Gastrocnemius medialis (tissue), 4 donors: ENCODE results near the gene COL4A1. TPM values are rescaled to one million over a fixed set of nuclear protein-coding genes. Genes with fewer than 3 reads are reported as not detected.
"Not testable (repeated sequence)": the region's sequence is repeated elsewhere in the genome, so short reads cannot be mapped to it uniquely, and the experiment has no call there.

Source experiments
- ATAC-seq, 2 donors: fragments of 150-250 bp; one replicate each; pipeline ENCODE4 v1.9.1; 2016
- DNase-seq, 2 donors: peaks; one replicate each; pipeline ENCODE4 v3.0.0-alpha.2; 2019
- H3K27ac ChIP-seq, 4 donors: fragments of 200-600 bp; sonication (generic); 1 replicate in 1 of 4; 2 replicates in 3 of 4; pipeline ENCODE4 v1.5.1; 2016 to 2018; ENCODE audit warnings: mild to moderate bottlenecking in 2 of 4, moderate library complexity in 1 of 4
- H3K27me3 ChIP-seq, 3 donors: fragments of 200-600 bp; sonication (generic) in 2 of 3; 1 replicate in 1 of 3; 2 replicates in 2 of 3; pipeline versions ENCODE4 v1.5.1 to v1.6.0; 2016 to 2019; ENCODE audit warnings: mild to moderate bottlenecking in 1 of 3, moderate library complexity in 1 of 3
- H3K36me3 ChIP-seq, 2 donors: fragments of 200-600 bp; sonication (generic) in 1 of 2; one replicate each; pipeline ENCODE4 v1.5.1; 2017 to 2018
- H3K4me1 ChIP-seq, 2 donors: fragments of 200-600 bp; sonication (generic) in 1 of 2; one replicate each; pipeline ENCODE4 v1.5.1; 2016 to 2017; ENCODE audit warnings: mild to moderate bottlenecking in 2 of 2
- H3K4me3 ChIP-seq, 4 donors: fragments of 200-600 bp; sonication (generic) in 3 of 4; 1 replicate in 1 of 4; 2 replicates in 3 of 4; pipeline ENCODE4 v1.5.1; 2016 to 2019; ENCODE audit warnings: mild to moderate bottlenecking in 2 of 4
- H3K9me3 ChIP-seq, 3 donors: fragments of 200-600 bp; sonication (generic) in 2 of 3; 1 replicate in 1 of 3; 2 replicates in 2 of 3; pipeline ENCODE4 v1.5.1; 2016 to 2019
- POLR2A ChIP-seq, 2 donors: fragments of 450-650 bp; IDR thresholded peaks; one replicate each; pipeline ENCODE4 v1.6.1; 2017; ENCODE audit warnings: antibody characterized with exemption in 2 of 2, mild to moderate bottlenecking in 2 of 2, moderate library complexity in 2 of 2
- in situ Hi-C, 4 donors: fragments of 200-750 bp; cut with MboI; loops; one replicate each; pipeline versions ENCODE4 v1.15.0 to v1.8.0; 2017; ENCODE audit warnings: low sequenced_read_pairs in 4 of 4
- intact Hi-C: fragments of 100-400 bp; cut with DNase I; formaldehyde crosslinking; loops from one replicate; pipeline ENCODE4 v1.15.1; 2023; ENCODE audit warnings: low total_unique reads
- total RNA-seq, 4 donors: library from RNA; depleted of rRNA; stranded (reverse); fragments of >200 nt; gene quantifications; one replicate each; pipeline versions ENCODE4 v1.1.0 to v1.2.3, GENCODE V29; 2016
- TF ChIP-seq, protein P1 (sequence below), 5 experiments: fragments of 450-650 bp in 3 of 5; fragments of 200-600 bp in 2 of 5; sonication (generic) in 2 of 5; IDR thresholded peaks in 4 of 5; conservative IDR thresholded peaks in 1 of 5; 1 replicate in 4 of 5; 2 replicates in 1 of 5; pipeline ENCODE4 v1.5.1; 2016 to 2019; ENCODE audit warnings: antibody characterized with exemption in 5 of 5, mild to moderate bottlenecking in 3 of 5, moderate library complexity in 3 of 5

The COL4A1 gene
- total RNA-seq, 4 donors from 2014 or later, result 60.5 to 127 (median 120) TPM

DNA sequence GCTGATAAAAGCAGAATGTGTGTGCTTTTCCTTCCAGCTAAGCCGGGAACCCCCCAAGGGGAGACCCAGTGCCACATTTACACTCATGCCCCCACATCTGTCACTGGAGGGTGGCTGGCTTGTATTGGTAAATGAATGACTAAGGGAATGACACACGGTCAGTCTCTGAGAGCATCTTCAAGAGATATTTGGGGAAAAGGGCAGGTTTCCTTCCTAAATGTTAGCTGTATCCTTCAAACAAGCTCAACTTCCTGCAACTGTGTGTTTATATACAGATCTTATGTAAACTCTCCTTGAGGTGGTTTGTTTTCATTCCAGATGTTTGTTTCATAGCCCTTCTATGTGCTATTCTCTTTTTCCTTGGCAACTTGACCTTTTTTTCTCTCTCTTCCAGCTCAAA is 192.6 kb downstream of the COL4A1 start:
- Histone ChIP-seq H3K27ac (peak overlapping the region in 1 of 4 donors; percentile 84), H3K9me3 (no peaks in the 10 kb centered on the region), H3K4me1 (peaks cover 16 to 23% of the 10 kb centered on the region in 2 donors), H3K27me3 (peaks cover 0 to 2% (median 0%) of the 10 kb centered on the region in 3 donors), H3K4me3 (no peak overlapping the region), H3K36me3 (no peaks in the 10 kb centered on the region)
- intact Hi-C loops, result no loop called here
- TF ChIP-seq, protein P1, sequence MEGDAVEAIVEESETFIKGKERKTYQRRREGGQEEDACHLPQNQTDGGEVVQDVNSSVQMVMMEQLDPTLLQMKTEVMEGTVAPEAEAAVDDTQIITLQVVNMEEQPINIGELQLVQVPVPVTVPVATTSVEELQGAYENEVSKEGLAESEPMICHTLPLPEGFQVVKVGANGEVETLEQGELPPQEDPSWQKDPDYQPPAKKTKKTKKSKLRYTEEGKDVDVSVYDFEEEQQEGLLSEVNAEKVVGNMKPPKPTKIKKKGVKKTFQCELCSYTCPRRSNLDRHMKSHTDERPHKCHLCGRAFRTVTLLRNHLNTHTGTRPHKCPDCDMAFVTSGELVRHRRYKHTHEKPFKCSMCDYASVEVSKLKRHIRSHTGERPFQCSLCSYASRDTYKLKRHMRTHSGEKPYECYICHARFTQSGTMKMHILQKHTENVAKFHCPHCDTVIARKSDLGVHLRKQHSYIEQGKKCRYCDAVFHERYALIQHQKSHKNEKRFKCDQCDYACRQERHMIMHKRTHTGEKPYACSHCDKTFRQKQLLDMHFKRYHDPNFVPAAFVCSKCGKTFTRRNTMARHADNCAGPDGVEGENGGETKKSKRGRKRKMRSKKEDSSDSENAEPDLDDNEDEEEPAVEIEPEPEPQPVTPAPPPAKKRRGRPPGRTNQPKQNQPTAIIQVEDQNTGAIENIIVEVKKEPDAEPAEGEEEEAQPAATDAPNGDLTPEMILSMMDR (IDR thresholded peaks at IDR 0.05 in 4 of 5, conservative IDR thresholded peaks at IDR 0.05 in 1 of 5), result no peak
- ATAC-seq (no peak), DNase-seq (no peak)
- in situ Hi-C loops, result loop anchor here (10.0 to 25.0 kb wide), 7 partner anchors 180 to 1152 kb away; partner anchors contain the start of gene IRS2 (in 2 of the 4)

DNA sequence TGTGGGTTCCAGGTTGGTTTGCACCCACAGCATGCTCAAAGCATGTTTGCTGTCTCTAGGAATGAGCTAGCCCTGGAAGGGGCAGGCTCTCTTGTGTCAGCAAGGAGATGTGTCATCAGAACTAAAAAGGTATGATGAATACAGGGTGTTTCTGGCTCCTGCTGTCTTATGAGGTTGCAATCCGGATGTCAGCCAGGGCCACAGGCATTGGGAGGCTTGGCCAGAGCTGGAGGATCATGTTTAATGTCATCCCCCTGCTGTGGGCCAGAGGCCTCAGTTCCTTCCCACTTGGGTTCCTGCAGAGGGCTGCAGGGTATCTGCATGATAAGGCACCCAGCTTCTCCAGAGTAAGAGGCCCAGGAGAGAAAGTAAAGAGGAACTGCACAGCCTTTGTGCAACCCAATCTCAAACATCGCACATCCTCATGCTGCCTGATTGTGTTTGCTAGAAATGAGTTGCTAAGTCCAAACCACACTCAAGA is 193.6 kb downstream of the COL4A1 start:
- peak overlapping the region; percentile 78 to 84 (median 82) for H3K27ac ChIP-seq
- intact Hi-C loops, result no loop called here
- ATAC-seq, result peak; percentile 81 to 83

DNA sequence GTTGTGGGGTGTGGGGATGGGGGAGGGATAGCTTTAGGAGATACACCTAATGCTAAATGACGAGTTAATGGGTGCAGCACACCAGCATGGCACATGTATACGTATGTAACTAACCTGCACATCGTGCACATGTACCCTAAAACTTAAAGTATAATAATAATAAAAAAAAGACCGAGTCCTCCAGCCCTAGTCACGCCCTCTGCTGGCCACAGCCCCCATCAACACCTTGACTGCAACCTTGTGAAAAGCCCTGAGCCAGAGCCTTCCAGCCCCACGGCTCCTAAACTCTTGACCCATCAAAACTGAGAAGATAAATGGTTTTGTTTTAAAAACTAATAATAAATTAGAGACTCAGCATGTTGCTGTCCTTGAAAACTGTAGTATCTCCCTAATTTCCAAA is 194.6 kb downstream of the COL4A1 start:
- H3K27me3 ChIP-seq, ATAC-seq, DNase-seq, intact Hi-C loops, H3K4me3 ChIP-seq, H3K36me3 ChIP-seq, H3K9me3 ChIP-seq: not testable (repeated sequence)
- TF ChIP-seq, protein P1 (IDR thresholded peaks at IDR 0.05 in 4 of 5, conservative IDR thresholded peaks at IDR 0.05 in 1 of 5), result peak in 4 of 5 experiments; percentile 16 to 45 (median 38)
- Histone ChIP-seq H3K27ac (peak overlapping the region; percentile 78 to 84 (median 82)), H3K4me1 (peaks cover 20 to 26% of the 10 kb centered on the region in 2 donors)
- in situ Hi-C loops, result loop anchor here (10.0 to 25.0 kb wide), 7 partner anchors 178 to 1150 kb away; partner anchors contain the start of gene IRS2 (in 2 of the 4)

More for the DNA sequence above, 193.6 kb downstream of the COL4A1 start:
- peak; percentile 74 to 90 for DNase-seq
- Histone ChIP-seq H3K36me3 (no peaks in the 10 kb centered on the region), H3K4me3 (no peak overlapping the region), H3K4me1 (peaks cover 20 to 26% of the 10 kb centered on the region in 2 donors), H3K9me3 (no peaks in the 10 kb centered on the region), H3K27me3 (peaks cover 0 to 2% (median 0%) of the 10 kb centered on the region in 3 donors)
- in situ Hi-C loops, result loop anchor here (10.0 to 25.0 kb wide), 7 partner anchors 179 to 1151 kb away; partner anchors contain the start of gene IRS2 (in 2 of the 4)
- peak; percentile 31 to 63 for TF ChIP-seq POLR2A (IDR thresholded peaks at IDR 0.05)
- TF ChIP-seq, protein P1 (IDR thresholded peaks at IDR 0.05 in 4 of 5, conservative IDR thresholded peaks at IDR 0.05 in 1 of 5), result no peak

DNA sequence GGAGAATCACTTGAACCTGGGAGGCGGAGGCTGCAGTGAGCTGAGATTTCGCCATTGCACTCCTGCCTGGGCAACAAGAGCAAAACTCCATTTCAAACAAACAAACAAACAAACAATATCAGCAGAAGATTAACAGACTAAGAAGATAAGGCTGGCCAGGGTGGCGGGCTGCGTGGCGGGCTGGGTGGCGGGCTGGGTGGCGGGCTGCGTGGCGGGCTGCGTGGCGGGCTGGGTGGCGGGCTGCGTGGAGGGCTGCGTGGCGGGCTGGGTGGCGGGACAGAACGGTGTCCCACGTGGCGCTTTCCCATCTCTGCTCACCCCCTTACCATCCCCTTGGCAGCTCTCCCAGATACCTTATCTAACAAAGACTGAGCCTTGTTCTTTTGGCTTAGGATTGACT is 196.2 kb downstream of the COL4A1 start:
- TF ChIP-seq POLR2A (IDR thresholded peaks at IDR 0.05), result no peak
- TF ChIP-seq, protein P1 (IDR thresholded peaks at IDR 0.05 in 4 of 5, conservative IDR thresholded peaks at IDR 0.05 in 1 of 5), result no peak
- Histone ChIP-seq H3K9me3 (no peaks in the 10 kb centered on the region), H3K27ac (peak overlapping the region; percentile 77 to 88 (median 82)), H3K36me3 (no peaks in the 10 kb centered on the region), H3K4me1 (peaks cover 31 to 39% of the 10 kb centered on the region in 2 donors), H3K27me3 (no peaks in the 10 kb centered on the region), H3K4me3 (no peak overlapping the region)
- ATAC-seq, result no peak
- intact Hi-C loops, result loop anchor here (1.0 kb wide), 1 partner anchor 28 kb away; no protein-coding TSS in a partner anchor
- in situ Hi-C loops, result loop anchor here (10.0 to 25.0 kb wide), 7 partner anchors 176 to 1148 kb away; partner anchors contain the start of gene IRS2 (in 2 of the 4)
- DNase-seq, result no peak
